Measurements from ENCODE around the gene EMX1. TPM values are rescaled to one million over a fixed set of nuclear protein-coding genes. Genes with fewer than 3 reads are reported as not detected.
A peak's percentile ranks its signal among the peaks of the same experiment; 100 is the strongest.

The EMX1 gene
- total RNA-seq, 2 donors from 2014 or later: not detected

DNA sequence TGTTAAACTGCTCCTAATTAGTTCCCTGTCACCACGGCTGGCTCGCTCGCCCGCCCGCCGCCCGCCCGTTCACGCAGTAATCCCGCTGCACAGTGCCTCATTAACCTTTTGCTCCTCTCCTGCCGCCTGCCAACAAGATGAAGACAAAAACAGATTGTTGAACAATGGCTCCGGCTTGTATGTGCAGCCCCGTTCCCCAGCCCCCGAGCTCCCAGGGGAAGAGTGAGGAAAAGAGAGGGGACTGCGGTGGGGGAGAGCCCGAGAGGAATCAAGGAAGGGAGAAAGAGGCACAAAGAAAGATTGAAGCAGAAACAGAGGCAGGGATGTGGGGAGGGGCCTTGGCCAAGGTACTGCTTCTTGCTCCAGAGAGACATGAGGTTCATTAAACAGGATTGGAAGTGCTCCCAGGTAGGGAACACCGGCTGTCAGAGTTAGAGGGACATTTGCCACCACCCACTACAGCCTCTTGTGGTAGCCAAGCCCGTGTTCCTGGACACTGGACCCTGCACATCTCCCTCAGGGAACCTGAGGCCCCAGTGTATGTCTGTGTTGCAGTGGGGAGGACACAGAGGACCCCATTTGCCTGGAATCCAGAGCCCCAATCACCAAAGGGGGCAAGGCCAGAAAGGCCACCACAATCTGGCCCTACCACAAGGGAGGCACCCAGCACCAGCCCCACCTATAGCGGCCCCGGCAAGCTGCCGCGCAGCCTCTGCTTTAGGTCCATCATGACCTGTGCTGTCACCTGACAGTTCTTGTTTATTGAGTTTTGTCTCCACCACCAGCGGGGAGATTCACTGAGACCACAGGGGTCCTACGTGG, 38.1 kb downstream of the EMX1 start:
- peak overlapping the region; percentile 33 for H3K4me3 Mint-ChIP-seq
- DNase-seq: no peak
- no peaks in the 10 kb centered on the region for H3K27me3 Mint-ChIP-seq
- no peaks in the 10 kb centered on the region for H3K9me3 ChIP-seq (ENCODE audit: control insufficient read depth, low read length, poor library complexity, severe bottlenecking)
- H3K36me3 Mint-ChIP-seq (ENCODE audit: low read depth): no peaks in the 10 kb centered on the region
- peak overlapping the region; percentile 77 for H3K27ac Mint-ChIP-seq
- H3K4me1 Mint-ChIP-seq: peaks cover 33% of the 10 kb centered on the region
- ATAC-seq: no peak

DNA sequence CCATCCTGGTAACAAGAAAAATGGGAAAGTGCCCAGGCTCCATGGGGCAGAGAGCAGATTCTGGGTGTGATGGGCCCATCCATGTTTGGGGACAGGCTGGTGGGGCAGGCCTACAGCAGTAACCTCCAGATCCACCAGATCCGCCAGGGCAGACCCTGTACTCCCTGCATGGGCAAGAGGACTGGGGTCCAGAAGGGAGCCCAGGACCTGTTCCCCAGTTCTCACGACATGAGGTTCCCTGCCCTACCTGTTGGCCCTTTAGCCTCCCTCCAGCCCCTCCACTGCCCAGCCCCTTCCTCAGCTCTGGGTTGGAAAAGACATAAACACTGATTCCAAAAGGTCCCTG, 38.7 kb downstream of the EMX1 start:
- no peak overlapping the region for H3K4me3 Mint-ChIP-seq
- no peaks in the 10 kb centered on the region for H3K36me3 Mint-ChIP-seq (ENCODE audit: low read depth)
- H3K4me1 Mint-ChIP-seq: peaks cover 33% of the 10 kb centered on the region
- DNase-seq (no peak), ATAC-seq (no peak)
- H3K27ac Mint-ChIP-seq: no peak overlapping the region
- no peaks in the 10 kb centered on the region for H3K27me3 Mint-ChIP-seq
- no peaks in the 10 kb centered on the region for H3K9me3 ChIP-seq (ENCODE audit: control insufficient read depth, low read length, poor library complexity, severe bottlenecking)

DNA sequence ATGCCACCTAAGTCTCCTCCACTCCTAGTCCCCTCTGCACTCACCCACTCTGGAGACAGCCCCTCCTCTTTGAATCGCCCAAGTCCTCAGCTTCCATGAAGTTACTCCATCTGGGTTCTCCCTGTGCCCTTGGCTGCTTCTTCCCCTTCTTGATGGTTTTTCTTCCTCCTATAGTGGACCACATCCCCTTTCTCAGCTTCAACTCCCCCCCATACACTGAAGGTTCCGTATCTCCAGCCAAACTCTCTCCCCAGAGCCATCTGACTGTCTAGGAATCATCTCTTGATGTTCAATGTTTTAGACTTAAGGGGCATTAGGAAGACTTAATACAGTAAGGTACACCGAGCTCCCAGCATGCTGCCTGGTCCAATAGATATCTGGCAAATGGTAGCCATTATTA, 39.6 kb downstream of the EMX1 start:
- no peak overlapping the region for H3K4me3 Mint-ChIP-seq

DNA sequence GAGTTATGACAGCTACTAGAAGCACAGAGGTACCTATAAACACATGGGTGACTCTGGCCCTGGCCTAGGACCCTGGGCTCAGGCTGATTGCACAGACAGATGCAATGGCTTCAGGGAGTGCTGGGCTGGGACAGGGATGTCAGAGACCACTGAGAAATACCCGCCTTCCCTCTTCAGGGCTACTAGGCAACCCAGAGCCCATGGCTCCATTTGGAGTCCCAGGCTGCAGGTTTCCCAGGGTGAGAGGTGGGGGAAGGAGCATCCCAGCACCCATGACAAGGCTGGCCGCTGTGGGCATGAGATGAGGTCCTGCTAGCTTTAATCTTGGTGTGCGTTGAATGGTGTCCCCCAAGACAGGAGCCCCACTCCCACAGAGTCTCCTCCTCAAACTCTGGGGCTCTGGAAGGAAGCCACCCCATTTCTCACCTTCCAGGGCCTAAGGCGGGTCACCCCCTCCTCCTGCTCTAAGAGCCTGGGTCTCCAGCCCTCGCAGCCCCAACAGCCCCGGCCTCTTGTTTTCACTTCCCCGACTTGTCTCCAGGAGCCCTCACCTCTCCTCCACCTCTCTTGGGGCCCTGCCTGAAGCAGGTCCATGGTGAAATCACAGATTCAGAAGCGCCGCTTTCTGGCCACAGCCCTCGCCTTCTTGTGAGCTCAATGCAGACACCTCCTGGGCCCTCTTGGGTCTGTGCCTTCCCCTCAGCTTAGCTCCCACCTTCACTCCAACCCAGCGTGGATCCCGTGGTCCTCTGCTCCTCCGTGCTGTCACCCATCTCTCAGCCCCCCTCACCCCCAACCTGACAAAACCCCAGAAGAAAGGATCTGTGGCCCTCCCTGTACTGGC, 41.4 kb downstream of the EMX1 start:
- no peaks in the 10 kb centered on the region for H3K9me3 ChIP-seq (ENCODE audit: control insufficient read depth, low read length, poor library complexity, severe bottlenecking)
- no peak overlapping the region for H3K4me3 Mint-ChIP-seq
- DNase-seq (no peak), ATAC-seq (no peak)
- H3K4me1 Mint-ChIP-seq: peaks cover 29% of the 10 kb centered on the region
- no peaks in the 10 kb centered on the region for H3K27me3 Mint-ChIP-seq
- H3K27ac Mint-ChIP-seq: peak overlapping the region; percentile 59
- no peaks in the 10 kb centered on the region for H3K36me3 Mint-ChIP-seq (ENCODE audit: low read depth)

More for the DNA sequence above, 39.6 kb downstream of the EMX1 start:
- Mint-ChIP-seq H3K4me1 (peaks cover 35% of the 10 kb centered on the region), H3K27me3 (no peaks in the 10 kb centered on the region), H3K36me3 (ENCODE audit: low read depth) (no peaks in the 10 kb centered on the region), H3K27ac (no peak overlapping the region)
- ATAC-seq (no peak), DNase-seq (no peak)
- H3K9me3 ChIP-seq (ENCODE audit: control insufficient read depth, low read length, poor library complexity, severe bottlenecking): no peaks in the 10 kb centered on the region

DNA sequence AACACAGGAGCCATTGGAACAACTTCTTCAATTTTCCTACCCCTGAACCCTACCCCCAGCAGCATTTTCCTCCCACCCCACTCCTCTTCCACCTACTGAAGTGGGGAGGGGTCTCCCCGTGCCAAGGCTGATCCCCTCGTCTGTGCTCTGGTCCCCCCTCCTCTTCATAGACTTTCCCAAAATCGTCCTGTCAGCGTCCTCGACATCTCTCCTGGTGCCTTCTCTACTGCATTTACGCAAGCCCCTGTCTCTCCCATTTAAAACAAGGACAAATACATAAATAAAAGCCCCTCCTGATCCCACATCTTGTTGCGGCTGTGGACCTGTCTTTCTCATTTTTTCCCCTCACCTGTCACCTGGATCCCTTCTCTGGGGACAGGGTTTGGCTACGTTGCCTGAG, 42.2 kb downstream of the EMX1 start:
- no peaks in the 10 kb centered on the region for H3K9me3 ChIP-seq (ENCODE audit: control insufficient read depth, low read length, poor library complexity, severe bottlenecking)
- DNase-seq (no peak), ATAC-seq (no peak)
- Mint-ChIP-seq H3K36me3 (ENCODE audit: low read depth) (no peaks in the 10 kb centered on the region), H3K27me3 (no peaks in the 10 kb centered on the region), H3K4me3 (no peak overlapping the region), H3K4me1 (peaks cover 21% of the 10 kb centered on the region), H3K27ac (peak overlapping the region; percentile 59)

DNA sequence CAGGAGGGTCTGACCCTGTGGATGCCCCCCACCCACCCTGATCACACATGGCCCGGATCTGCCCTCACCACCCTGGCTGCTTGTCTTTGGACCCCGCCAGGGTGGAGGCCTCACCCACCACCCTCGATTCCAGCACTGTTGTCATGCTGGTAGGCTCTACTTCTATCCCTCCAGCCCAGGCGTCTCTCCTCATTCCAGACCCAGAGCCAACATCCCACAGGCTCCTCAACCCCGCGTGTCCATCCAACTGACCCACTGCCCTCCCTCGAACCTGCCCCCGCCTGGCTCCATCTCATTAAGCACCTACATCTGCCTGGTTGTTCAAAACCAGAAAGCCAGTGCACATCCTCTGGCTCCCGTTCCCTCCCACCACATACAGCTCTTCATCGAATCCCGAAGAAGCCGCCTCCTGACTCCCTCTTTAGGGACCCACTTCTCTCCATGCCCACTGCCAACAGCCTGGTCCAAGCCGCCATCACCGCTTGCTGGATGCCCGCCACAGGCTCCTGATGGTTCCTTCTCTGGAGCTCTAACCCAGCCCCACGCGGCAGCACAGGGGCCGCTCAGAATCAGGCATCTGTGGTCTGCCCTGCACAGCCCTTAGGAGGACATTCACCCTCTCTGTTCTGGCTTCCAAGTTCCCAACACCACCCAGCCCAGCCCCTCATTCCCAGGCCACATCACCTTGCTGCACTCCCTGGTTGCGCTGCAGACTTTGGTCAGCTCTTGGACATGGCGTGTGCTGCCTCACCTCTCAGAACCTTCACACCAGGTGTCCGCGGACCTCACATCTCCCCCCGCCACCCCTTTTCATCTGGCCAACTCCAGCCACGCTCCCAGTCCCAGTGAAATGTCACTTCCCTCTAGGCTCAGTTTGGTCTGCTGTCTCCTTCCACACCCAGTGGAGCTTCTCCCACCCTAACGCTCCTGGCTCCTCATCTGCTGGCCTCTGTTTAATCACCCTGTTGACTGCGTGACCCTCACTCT, 43.0 kb downstream of the EMX1 start:
- peak overlapping the region; percentile 3 for H3K27ac Mint-ChIP-seq

DNA sequence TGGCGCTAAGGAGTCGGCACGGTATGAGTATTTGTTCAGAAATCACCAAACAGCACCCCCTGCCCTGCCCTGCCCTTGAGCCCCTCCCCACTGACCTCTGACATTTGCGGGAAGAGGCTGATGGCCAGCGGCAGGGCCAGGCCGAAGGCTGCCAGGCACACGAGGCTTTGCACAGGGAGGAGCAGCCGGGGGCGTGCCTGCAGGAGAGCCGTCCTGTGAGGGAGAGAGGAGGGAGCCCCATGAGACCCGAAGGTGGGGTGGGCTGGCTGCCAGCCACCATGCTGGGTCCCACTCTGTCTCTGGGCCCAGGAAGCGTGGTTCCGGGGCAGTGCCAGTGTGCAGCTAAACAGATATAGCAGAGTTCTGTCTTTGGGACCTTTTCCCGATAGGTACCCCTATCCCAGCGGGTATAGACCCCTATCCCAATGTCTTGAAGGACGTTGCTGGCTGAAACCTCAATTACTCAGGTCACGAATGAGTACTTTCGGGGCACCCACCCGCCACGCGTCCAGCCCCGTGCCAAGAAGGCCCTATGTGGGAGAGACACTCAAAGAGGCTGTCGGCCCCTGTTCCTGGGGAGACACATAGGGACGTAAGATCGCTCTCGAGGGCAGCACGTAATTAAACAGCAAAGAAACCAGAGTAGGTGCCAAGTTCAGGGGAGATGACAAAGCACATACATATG, 43.9 kb downstream of the EMX1 start:
- peaks cover 17% of the 10 kb centered on the region for H3K4me1 Mint-ChIP-seq
- no peaks in the 10 kb centered on the region for H3K36me3 Mint-ChIP-seq (ENCODE audit: low read depth)
- H3K9me3 ChIP-seq (ENCODE audit: control insufficient read depth, low read length, poor library complexity, severe bottlenecking): no peaks in the 10 kb centered on the region
- H3K27ac Mint-ChIP-seq: no peak overlapping the region
- no peak for ATAC-seq
- no peak overlapping the region for H3K4me3 Mint-ChIP-seq
- DNase-seq: no peak
- no peaks in the 10 kb centered on the region for H3K27me3 Mint-ChIP-seq

More for the DNA sequence above, 43.0 kb downstream of the EMX1 start:
- Mint-ChIP-seq H3K36me3 (ENCODE audit: low read depth) (no peaks in the 10 kb centered on the region), H3K4me3 (no peak overlapping the region), H3K27me3 (no peaks in the 10 kb centered on the region), H3K4me1 (peaks cover 18% of the 10 kb centered on the region)
- no peak for ATAC-seq
- no peaks in the 10 kb centered on the region for H3K9me3 ChIP-seq (ENCODE audit: control insufficient read depth, low read length, poor library complexity, severe bottlenecking)
- DNase-seq: no peak

DNA sequence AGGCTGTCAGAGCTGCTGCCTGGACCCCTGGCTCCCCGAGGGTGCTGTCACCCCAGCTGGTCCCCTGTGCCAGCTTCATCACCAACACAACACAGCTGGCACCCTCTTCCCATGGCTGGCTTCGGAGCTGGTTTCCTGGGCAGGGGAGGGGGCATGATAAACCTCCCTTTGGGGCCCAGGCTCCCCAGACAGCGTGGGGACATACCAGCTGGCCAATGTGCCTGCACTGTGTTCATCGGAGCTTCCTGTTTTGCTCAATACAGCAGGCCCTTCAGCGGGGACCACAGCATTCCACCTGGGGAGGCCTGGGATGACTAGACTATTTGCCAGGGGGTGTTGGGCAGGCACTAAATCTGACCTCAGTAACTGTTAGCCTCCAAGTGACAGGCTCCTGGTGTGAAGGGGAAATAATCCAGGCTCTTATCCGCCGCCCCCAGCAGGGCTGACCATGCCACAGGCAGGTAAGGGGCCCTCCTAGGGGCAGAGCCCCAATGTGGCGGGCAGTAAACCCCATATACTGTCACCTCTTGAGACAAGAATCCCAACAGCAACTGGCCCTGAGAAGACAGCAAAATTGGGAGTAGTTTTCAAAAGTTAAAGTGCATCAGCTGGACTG, 44.6 kb downstream of the EMX1 start:
- ATAC-seq: no peak
- Mint-ChIP-seq H3K4me3 (no peak overlapping the region), H3K27ac (no peak overlapping the region), H3K27me3 (no peaks in the 10 kb centered on the region), H3K4me1 (peaks cover 14% of the 10 kb centered on the region), H3K36me3 (ENCODE audit: low read depth) (no peaks in the 10 kb centered on the region)
- DNase-seq: no peak
- no peaks in the 10 kb centered on the region for H3K9me3 ChIP-seq (ENCODE audit: control insufficient read depth, low read length, poor library complexity, severe bottlenecking)

DNA sequence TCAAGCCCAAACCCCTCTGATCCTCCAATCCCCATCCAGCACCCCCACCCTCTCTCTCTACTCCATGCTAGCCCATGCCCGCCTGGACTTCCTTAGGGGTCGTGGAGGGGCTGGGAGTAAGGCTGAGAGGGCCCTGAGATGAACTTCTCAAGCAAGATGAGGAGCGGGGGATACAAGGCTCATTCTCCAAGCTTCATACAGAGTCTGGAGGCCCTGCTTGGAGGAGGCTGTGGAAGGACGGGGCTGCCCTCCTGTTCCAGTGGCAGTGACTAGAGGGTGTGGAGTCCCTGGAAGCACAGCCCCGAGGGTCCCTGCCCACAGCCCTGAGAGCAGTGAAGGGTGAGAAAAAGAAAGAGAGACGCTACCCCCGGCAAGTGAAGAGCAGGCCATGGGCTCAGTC, 45.6 kb downstream of the EMX1 start:
- Mint-ChIP-seq H3K4me3 (no peak overlapping the region), H3K27me3 (no peaks in the 10 kb centered on the region), H3K36me3 (ENCODE audit: low read depth) (no peaks in the 10 kb centered on the region), H3K4me1 (peaks cover 14% of the 10 kb centered on the region), H3K27ac (no peak overlapping the region)
- ATAC-seq: no peak
- no peak for DNase-seq
- H3K9me3 ChIP-seq (ENCODE audit: control insufficient read depth, low read length, poor library complexity, severe bottlenecking): no peaks in the 10 kb centered on the region

DNA sequence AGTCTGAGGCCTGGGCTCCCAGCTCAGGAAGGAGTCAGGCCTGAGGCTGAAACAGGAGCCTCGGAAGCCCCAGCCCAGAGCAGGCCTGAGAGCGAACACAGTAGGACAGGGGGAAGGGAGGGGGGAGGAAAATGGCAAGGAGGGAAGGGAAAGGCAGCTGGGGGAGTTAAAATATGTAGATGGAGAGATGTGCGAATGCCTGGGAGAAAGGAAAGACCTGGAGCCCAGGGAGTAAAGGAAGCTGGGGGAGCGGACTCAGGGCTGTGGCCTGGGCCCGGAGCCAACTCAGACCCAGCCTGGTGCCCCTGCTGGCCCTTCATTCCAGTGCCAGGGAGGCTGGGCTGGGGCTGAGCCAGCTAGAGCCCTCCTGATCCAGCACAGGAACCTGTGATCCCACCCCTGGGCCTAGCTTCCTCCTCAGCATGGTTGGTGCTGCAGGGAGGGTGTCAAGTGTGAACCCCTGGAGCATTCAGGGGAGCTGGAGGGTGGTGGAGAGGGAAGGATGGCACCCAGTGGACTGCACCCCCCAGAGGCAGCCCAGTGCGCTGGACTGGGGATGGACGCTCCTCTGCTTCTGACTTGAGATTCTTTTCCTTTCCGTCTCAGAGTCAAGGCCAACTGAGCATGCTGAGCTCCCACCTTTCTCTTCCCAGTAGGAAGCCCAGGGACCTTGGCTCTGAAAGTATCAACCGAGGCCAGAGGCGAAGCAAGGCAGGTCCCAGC, 46.3 kb downstream of the EMX1 start:
- H3K27me3 Mint-ChIP-seq: no peaks in the 10 kb centered on the region
- no peak overlapping the region for H3K27ac Mint-ChIP-seq

DNA sequence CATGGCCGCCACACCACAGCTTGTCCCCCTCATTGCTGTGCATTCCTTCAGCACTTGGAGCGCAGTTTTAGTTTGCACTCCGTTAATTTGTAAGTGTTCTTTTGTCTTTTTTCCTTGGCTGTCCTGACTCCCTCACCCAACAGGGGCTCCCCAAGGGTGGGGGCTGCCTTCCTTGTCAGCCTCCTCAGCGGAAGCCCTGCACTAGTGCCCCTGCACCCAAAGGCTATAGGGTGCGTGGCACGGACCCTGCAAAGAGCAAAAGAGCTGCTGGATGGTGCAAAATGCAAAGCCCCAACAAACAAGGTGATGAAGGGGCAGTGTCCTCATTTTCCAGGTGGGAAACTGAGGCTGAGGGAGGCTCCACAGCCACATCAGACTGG, 46.8 kb downstream of the EMX1 start:
- ATAC-seq: no peak
- H3K4me3 Mint-ChIP-seq: no peak overlapping the region
- no peak for DNase-seq
- no peaks in the 10 kb centered on the region for H3K9me3 ChIP-seq (ENCODE audit: control insufficient read depth, low read length, poor library complexity, severe bottlenecking)
- peaks cover 14% of the 10 kb centered on the region for H3K4me1 Mint-ChIP-seq
- H3K27ac Mint-ChIP-seq: no peak overlapping the region
- H3K36me3 Mint-ChIP-seq (ENCODE audit: low read depth): no peaks in the 10 kb centered on the region
- H3K27me3 Mint-ChIP-seq: no peaks in the 10 kb centered on the region

More for the DNA sequence above, 46.3 kb downstream of the EMX1 start:
- no peaks in the 10 kb centered on the region for H3K36me3 Mint-ChIP-seq (ENCODE audit: low read depth)
- peaks cover 14% of the 10 kb centered on the region for H3K4me1 Mint-ChIP-seq
- no peak overlapping the region for H3K4me3 Mint-ChIP-seq
- ATAC-seq: no peak
- no peak for DNase-seq
- no peaks in the 10 kb centered on the region for H3K9me3 ChIP-seq (ENCODE audit: control insufficient read depth, low read length, poor library complexity, severe bottlenecking)

DNA sequence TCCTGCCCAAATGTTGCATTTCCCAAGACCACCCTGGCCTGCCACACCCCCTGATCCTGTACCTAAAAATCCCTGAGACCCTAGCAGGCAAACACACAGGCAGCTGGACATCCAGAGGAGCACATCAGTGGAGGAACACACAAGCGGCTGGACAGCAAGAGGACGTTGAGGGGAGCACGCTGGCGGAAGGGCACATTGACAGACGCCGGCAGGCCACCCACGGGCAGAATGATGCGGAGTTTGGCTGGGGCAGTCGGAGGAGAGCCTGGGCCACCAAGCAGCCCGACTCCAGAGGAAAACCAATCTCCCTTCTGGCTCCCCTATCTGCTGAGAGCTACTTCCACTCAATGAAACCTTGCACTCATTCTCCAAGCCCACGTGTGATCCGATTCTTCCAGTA, 47.7 kb downstream of the EMX1 start:
- DNase-seq: no peak
- peaks cover 8% of the 10 kb centered on the region for H3K4me1 Mint-ChIP-seq
- no peak overlapping the region for H3K4me3 Mint-ChIP-seq
- no peaks in the 10 kb centered on the region for H3K36me3 Mint-ChIP-seq (ENCODE audit: low read depth)
- H3K27ac Mint-ChIP-seq: peak overlapping the region; percentile 53
- no peak for ATAC-seq
- no peaks in the 10 kb centered on the region for H3K9me3 ChIP-seq (ENCODE audit: control insufficient read depth, low read length, poor library complexity, severe bottlenecking)
- H3K27me3 Mint-ChIP-seq: no peaks in the 10 kb centered on the region

Measured in T-helper 17 cell (primary cell).